NCI-H1417 treated with DMSO at 0.1 percent for 48 hours (cell line): Measurements from ENCODE around the gene ZCCHC18.
A peak's percentile ranks its signal among the peaks of the same experiment; 100 is the strongest.
"Not testable (repeated sequence)": the region's sequence is repeated elsewhere in the genome, so short reads cannot be mapped to it uniquely, and the experiment has no call there.

Experiments used
- DNase-seq: peaks from one replicate; lab custom pipeline; 2025; lab: John Stamatoyannopoulos, UW

The ZCCHC18 gene

DNA sequence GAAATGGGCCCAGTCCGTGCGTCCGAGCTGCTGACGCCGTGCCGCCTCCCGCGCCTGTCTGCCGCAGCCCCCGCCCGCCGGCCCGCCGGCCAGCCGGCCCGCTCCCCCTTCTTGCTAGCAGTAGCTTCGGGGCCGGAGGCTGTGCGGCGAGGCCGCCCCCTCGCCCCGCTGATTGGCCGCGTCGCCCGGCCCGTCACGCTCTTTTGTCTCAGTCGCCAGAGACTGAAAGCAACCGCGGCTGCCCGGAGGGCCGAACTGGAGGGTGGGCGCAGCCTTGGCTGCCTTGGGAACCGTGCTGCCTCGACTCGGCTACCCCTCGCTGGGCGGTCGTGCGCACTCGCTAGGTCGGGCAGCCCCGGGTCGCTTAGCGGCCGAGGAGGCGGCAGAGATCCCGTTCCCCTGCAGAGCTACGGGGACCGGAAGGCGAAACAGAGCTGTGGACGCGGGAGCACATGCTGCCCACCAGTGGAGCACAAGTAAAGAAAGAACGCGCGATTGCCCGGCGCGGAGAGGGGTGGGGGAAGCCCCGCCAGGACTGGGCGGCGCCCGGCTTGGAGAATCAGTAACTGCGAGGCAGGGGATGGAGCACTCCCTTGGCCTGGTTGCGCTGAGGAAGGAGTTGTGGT, at the start of gene ZCCHC18:
Gene ZCCHC18 (plus strand): TSS at position 198 of the 626 bp plus-strand sequence. CDS start 1,589 bp downstream, outside the sequence.
- peak; percentile 16 for DNase-seq

DNA sequence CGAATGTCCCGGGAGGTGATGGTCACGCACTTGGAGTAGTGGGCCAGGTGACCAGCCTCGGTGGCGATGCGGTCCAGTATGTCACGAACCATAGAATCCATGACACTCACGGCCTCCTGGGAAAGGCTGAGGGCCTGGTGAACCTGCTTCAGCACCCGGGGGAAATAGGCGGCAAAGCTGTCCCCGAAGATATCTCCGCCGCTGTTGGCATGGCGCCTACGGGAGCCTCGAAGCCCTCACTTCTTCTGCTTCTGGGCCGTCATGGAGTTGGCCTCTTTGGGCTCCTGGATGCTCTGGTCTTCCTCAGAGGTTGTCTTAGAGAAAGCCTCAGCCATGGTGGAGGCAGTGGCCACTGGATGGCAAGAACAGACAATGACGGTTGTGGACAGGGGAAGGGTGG, 49.7 kb upstream of the ZCCHC18 start:
- DNase-seq: not testable (repeated sequence)

DNA sequence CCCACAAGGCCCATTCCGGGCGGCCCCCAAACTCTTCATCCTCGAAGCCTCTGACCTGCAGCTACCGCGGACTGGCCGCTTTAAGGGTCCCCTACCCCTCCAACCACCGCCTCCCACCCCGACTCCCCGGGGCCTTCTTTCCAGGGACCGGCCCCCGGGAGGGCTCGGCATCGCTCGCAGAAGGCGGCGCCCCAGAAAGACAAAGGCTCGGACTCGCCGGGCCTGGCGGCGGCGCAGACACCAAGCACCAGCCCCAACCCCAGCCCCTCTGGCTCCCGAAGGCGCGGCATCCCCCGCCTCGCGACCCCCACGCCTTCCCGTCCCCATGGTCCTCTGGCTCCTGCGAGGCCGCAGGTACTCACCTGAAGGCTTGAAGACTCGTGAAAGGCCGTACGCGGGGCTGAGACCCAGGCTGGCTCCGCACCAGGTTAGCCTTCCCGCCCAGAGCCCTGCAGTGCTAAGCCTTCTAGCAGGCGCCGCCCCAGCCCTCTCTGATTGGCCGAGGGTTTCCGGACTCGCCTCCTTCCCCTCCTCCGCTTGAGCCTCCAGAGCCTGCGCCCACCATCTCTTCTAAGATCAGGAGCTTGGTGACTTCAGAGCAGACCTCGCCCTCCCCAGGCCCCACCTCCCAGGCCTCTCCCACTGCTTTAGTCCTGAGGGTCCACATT, 36.4 kb upstream of the ZCCHC18 start, which contains the start of gene TMSB15C:
Gene TMSB15C (minus strand): TSS at position 459 of the 668 bp plus-strand sequence.
- DNase-seq: not testable (repeated sequence)

DNA sequence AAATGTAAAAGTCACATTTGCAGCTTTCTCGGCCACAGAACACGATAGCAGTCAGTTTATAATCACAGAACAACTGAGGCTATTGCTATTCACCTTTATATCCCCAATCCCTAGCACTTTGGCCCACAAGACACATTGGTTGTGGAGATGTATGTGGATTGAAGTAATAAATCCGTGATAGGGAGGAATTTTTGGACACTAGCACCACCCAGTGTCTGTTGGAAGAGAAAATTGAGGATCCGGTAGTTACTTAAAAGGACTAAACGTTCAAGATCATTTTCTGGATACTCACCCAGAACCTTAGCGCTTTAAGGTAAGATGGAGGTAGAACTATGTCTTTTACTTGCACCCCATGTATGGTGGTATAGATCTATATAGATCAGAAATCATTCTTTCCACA, 34.5 kb upstream of the ZCCHC18 start:
- not testable (repeated sequence) for DNase-seq

DNA sequence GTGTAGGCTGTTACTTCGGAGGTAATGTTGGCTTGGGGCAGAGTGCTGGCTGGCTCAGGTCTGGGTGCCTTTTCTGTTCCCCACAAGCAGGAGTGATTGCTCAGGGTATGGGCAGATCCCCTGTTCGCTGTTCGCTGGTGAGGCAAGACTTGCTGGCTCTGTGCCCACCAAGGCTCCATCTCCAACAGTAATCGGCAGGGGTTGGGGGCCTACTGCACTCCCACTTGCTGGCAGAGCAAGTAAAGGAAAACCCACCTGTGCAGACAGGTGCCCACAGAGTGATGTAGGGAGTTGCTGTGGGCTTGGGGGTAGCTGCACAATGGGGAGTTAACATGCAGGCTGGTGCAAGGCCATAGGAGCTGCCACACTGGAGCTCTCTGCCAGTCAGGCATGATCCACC, 28.3 kb upstream of the ZCCHC18 start:
- DNase-seq: no peak

DNA sequence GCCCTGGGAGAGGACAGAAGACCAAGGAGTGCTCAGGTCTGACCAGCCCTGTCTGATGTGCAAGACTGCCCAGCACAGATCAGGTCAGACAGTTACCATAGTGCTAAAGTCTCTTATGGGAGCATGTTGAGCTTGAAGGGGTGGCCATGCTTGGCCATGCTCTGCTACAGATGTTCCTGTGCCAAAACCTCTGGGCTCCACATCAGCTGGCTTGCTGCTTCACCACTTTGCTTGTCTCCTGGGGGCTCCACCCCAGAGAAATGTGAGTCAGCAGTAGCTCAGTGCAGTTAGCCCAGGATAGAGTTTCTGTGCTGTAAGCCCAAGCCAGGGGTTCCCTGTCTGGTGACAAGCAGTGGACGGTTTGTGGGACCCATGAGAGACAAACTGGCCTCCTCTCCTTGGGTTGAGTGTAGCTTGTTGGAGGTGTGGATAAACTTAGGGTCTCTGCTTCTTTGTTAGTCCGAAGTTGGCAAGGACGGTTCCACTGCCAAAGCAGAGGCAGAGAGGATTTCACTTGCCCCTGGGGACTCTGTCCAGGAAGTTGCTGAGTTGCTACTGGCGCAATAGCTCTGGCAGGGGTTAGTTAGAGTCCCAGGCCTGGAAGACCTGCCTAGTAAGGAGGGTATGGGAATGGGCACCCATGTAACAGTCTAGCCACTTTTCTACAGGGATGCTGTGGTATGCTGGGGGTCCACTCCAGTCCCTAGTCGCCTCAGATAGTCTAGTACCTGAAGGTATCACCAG, 27.6 kb upstream of the ZCCHC18 start:
- no peak for DNase-seq

DNA sequence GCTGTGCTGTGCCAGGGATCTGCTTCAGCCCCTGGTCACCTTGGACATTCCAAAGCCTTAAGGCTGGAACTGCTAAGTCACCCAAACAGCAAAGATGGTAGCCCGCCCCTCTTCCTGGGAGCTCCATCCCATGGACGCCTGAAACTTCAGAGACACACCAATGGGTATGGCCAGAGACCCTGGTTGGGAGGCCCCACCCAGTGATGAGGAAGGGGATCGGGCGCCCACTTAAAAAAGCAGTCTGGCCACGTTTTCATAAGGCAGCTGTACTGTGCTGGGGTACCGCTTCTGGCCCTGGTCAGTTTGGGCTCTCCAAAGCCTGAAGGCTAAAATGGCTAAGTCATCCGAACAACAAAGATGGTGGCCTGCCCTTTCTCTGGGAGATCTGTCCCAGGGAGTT, 26.8 kb upstream of the ZCCHC18 start:
- no peak for DNase-seq

DNA sequence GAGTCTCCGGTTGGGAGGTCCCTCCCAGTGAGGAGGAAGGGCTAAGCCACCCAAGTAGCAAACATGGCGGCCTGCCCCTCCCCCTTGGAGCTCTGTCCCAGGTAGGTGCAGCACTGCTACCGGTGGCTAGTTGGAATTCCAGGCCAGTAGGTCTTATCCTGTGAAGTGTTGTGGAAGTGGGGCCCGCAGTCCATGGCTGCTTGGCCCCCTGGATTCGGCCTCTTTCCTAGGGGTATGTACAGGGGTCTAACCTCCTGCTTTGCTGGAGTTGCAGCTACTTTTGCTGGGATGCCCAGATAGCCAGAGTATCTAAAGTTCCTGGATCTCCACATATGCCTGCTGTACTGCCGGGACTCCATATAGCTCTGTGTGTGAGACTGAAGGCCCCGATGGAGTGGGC, 26.4 kb upstream of the ZCCHC18 start:
- no peak for DNase-seq

DNA sequence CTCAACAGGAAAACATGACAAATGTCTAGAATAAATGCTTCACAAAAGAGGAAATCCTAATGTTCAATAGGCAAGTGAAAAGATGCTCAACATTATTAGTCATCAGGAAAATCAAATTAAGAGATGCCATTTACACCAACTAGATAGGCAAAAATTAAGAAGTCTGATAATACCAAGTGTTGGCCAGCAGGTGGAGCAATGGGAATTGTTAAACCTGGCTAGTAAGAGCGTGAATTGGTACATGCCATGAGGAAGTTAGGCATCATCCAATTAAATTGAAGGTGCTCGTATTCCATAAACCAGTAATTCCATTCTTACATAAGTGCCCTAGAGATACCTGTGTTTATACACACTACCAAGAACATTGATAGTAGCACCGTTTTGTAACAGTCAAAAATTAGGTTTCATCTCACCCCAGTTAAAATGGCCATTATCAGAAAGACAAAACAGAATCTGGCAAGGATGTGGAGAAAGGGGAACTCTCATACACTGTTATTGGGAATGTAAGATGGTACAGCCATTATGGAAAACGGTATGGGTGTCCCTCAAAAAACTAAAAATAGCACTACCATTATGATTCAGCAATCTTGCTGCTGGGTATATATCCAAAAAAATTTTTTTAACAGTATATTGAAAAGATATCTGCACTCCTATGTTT, 14.0 kb upstream of the ZCCHC18 start:
- peak; percentile 70 for DNase-seq

DNA sequence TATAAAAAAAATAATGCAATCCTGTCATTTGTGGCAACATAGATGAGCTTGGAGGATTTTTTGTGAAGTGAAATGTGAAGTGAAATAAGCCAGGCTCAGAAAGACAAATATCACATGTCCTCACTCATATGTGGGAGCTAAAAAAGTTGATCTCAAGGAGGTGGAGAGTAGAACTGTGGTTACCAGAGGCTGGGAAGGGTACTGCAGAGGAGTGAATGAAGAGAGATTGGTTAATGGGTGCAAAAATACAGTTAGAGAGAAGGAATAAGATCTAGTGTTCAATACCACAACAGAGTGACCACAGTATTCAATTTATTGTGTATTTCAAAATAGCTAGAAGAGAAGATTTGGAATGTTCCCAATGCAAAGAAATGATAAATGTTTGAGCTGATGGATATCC, 13.4 kb upstream of the ZCCHC18 start:
- DNase-seq: no peak

DNA sequence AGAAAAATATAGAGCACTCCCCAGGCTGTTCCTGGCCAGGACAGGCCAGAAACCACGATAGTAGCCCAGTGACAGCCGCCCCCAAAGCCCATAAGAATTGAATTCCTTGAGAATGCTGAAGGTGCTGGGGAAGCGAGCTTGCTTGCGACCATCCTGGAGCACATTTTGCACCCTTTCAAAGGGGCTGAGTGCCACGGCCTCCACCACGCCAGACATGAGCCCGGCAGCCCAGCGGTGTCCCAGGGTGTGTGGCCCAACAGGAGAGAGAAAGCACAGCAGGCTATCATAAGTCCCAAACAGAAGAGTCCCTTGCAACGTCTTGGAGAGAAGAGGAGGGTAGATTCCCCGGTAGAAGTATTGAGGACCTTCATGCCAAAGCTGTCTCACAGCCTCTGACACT, 7.6 kb upstream of the ZCCHC18 start:
- DNase-seq: no peak

DNA sequence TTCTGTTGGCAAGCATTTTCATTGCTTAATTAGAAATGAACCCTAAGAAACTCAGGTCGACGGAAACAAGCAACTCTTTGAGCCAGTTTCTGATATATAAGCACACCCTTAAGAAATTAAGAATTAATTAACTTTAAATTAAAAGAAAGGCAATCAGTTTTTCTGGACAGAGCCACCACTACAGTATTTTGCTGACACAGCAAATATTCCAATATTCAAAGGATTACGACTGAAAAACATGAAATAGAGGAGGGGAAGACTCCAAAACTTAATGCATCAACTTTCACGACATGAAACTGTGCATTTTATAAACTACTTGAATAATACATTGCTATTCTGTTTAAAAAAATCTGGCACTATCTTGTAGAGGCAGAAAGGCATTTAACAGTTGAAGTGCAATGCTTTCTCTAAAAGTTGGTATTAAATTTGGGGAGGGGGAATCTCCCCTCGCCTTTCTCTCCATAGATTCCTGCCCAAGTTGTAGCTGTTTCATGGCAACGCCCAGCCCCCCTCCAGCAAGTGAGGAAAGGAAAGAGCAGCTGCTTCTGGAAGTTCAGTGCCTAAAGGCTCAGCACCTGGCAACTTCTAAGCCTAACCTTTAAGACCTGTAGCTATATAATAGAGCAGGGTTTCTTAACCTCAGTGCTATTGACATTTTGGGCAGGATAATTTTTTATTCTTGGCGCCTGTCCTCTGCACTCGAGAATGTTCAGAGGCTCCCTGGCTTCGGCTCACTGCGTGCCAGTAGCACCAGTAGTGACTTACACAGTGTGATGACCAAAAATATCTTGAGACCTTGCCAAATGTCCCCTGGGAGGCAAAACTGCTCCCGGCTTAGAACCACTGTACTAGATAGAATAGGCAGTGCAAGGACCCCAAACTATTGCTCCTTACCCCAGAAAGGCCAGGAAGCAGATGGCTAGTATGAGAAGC, 6.7 kb upstream of the ZCCHC18 start:
- DNase-seq: no peak

DNA sequence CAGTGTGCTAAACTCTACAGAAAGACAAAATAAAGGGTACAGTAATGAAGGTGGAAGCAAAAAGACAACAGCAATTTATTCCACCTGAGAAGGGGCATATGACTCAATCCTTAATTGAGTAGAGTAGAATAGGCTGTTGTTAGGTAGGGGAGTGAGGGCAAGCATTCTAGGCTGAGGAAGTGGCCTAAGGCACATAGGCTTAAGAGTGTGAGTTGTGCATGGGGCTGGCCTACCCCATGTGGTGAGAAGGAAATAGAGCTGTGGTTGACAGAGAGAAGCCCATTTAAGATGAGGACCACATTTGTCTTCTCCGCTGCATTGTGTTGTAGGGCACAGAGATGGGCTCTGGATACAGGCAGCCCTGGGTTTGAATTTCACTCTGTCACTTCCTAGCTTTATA, 3.4 kb upstream of the ZCCHC18 start:
- DNase-seq: no peak

DNA sequence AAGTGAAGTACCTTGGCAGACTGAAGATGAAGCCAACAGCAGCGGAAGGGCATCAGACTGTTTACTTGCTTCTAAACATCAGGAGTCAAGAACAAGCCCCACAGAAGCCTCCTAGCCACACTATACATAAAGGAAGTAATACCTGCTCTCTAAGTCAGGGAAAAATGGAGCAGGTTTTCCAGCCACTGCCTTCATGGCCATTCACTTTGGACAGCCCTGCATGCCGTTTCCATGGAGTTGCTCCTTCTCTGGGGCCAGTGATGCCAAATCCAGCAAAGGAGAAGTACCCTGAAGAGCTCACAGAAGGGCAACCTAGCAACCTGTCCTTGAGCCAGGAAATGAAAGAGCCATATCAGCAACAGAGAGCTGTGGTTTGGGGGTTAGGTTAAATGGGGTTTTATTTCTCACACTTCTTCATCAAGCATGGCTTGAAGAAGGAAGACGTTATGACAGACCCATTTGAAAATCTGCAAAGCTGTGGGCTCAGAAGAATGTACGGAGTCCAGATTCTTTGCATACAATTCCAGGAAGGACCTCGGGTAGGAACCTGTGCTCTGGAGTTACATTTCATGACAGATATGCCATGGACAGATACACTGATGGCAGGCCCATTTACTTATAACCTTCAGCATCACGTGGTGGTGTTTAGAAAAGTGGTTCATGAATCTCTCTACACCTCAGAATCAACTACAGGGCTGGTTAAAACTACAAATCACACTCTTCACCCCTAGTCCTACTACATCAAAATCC, 1.7 kb upstream of the ZCCHC18 start:
- DNase-seq: not testable (repeated sequence)

DNA sequence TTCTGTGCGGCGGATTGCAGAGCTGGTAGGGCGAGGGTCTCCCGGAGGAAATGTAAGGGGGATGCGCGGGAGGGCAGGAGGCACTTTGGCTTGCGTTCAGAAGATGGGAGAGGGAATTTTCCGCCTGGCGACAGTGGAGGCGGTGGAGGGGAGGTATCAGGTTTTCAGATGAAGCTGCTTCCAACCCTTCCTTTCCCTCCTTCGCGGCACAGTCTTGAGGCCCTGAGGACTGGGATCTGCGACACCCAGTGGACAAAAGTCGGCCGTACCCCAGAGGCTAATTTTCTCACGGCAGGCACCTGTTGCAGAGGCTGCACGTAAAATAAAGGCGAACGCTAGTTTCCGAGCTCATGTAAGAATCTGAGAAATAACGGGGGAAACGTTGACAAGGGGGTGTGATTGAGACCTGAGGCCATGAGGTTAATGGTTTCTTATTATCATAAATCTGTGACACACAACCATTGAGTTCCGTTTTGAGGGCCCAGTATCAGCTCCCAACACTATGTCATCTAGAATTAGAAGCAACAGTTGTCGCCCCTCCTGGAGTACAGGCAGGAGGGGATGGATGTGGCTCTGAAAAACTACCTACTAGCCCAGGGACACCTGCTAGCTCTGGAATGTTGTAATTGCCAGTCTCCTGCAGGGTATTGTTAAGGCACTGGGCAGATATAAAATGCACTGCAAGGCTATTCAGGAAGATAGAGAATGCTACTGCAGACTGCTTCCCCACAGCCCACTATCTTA, 1.1 kb downstream of the ZCCHC18 start:
- peak; percentile 31 for DNase-seq

DNA sequence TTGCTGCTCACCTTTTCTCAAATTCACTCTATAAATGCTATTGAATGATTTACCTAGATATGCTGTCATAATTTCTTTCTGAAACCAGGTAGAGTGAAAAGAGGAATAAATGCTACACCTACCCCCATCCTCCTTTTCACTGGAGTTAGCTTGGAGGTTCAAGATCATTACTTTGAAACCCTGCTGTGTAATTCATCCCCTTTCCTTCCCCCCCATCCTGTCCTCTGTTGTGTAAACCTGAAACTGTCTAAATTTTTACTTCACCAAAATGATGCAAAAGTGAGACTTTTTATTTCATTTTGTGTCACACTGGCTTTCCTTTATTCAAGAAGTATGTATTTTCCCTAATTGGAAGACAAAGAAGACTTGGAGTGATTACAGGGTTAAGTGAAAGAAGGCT, 5.4 kb downstream of the ZCCHC18 start:
- DNase-seq: no peak

DNA sequence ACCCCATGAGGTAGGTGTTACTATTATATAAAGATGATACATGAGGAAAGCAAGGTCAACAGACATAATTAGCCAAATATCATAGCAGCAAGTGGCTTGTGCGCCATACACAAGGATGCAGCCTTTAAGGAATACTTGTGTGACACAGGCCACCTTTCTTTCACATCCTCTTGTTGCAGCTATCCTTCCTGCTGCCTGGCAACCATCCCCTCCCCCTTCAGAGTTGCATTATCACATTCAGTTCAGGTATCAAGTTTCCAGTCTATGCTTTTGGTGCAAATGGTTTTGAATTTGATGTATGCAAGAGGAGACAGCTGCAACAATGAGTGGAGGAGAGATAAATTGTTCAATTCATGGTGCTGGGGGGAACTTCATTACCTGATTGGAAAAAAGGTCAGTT, 6.4 kb downstream of the ZCCHC18 start:
- peak; percentile 26 for DNase-seq

DNA sequence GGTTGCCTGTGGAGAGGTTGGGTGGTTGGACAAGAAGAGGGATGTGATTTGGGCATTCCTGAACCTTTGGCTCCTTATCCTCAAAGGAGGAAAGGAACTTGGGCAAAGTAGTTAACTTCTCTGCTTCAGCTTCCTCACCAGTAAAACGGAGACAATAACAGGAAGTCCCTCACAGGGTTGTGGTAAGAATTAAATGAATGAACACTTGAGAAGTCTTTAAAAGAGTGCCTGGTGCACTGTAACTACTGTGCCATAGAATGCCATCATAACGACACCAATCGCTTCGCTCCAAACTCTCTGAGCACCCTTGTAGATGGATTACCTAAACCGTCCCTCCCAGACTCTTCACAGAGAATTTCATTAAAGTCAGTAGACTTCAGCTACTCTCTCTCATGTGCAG, 10.5 kb downstream of the ZCCHC18 start:
- DNase-seq: no peak

DNA sequence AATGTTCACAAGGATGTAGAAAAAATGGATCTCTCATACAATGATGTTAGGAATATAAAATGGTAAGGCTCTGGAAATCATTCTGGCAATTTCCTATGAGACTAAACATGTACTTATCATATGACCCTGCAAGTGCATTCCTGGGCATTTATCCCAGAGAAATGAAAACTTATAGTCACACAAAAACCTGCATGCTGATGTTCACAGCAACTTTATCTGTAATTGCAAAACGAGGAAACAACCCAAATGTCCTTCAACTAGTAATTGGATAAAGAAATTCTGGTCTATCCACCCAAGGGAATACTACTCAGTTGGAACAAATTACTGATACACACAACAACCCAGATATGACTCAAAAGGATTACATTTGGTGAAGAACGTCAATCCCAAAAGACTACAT, 14.5 kb downstream of the ZCCHC18 start:
- DNase-seq: no peak

DNA sequence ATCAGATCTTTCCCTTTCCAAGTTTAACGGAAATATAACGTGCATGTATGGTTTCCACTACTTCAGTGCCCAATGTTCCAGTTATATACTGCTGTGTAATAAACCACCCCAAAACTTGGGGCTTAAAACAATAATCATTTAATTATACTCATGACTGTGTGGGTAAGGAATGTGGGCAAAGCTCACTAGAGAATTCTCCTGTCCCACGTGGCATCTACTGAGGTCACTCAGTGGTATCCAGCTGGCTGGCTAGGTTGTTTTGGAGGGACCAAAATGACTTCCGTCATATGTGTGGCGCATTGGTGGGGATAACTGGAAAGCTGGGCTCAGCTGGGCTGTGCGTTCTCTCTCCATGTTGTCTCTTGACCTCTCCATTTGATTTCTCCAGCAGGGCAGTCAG, 18.5 kb downstream of the ZCCHC18 start:
- DNase-seq: no peak
